ENCODE data around the gene SOX10.

Gene SOX10

DNA sequence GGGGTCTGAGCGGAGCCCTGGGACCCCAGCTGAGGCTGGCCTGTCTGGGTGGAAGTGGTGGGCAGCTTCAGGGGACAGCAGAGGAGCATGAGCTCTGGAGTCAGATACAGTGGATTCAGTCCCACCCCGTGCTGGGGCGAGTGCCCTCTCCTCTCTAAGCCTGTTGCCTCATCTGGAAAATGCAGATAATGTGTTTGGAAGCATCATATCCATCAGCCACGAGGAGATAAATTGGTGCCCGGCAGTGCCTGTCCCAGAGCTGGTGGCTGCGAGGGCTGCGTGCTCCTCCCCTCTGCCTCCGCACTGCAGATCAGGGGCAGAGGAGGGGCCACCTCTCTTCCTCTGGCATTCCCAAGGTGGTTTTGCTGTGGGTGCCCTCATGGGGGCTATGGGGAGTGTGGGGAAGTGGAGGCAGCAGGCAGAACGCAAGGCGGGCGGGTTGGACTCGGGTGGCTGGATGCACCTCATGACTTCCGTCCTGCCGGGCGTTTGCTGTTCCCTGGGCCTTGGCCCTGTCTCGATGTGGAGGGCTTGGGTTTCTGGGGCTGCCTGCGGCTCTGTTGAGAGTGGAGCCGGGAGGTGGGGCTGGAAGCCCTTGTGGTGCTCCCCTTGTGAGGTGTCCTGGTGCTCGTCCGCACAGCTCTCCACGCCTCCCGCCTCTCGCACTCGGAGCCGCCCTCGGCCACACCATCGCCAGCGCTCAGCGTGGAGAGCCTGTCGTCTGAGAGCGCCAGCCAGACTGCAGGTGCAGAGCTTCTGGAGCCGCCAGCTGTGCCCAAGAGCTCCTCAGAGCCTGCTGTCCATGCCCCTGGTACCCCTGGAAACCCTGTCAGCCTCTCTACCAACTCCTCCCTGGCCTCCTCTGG is 57.4 kb downstream of the SOX10 start:
- no peak overlapping the region for H3K27ac Mint-ChIP-seq
- no peaks in the 10 kb centered on the region for H3K9me3 Mint-ChIP-seq
- H3K36me3 Mint-ChIP-seq (ENCODE audit: low read depth) = peaks cover 13% of the 10 kb centered on the region
- H3K4me1 Mint-ChIP-seq (ENCODE audit: low read depth) = no peaks in the 10 kb centered on the region
- H3K4me3 Mint-ChIP-seq = no peak overlapping the region
- H3K27me3 Mint-ChIP-seq (ENCODE audit: low read depth) = no peaks in the 10 kb centered on the region

- Mint-ChIP-seq H3K9me3 (no peaks in the 10 kb centered on the region), H3K4me3 (no peak overlapping the region), H3K27ac (no peak overlapping the region), H3K4me1 (ENCODE audit: low read depth) (peaks cover 1% of the 10 kb centered on the region), H3K36me3 (ENCODE audit: low read depth) (peaks cover 13% of the 10 kb centered on the region), H3K27me3 (ENCODE audit: low read depth) (no peaks in the 10 kb centered on the region)
Observed at GRCh38 chr22:37926358-37926757, 58.0 kb downstream of the SOX10 start.

DNA sequence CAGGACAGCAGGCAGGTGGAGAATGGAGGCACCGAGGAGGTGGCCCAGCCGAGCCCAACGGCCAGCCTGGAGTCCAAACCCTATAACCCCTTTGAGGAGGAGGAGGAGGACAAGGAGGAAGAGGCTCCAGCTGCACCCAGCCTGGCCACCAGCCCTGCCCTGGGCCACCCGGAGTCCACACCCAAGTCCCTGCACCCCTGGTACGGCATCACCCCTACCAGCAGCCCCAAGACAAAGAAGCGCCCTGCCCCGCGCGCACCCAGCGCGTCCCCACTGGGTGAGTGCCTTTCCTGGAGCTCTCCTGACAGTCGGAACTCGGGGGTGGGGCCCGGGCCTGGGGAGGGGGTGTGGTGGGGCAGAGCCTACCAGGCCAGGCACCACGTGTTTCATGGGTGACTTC is 58.6 kb downstream of the SOX10 start:
- no peaks in the 10 kb centered on the region for H3K27me3 Mint-ChIP-seq (ENCODE audit: low read depth)
- peaks cover 1% of the 10 kb centered on the region for H3K4me1 Mint-ChIP-seq (ENCODE audit: low read depth)
- peaks cover 13% of the 10 kb centered on the region for H3K36me3 Mint-ChIP-seq (ENCODE audit: low read depth)
- H3K27ac Mint-ChIP-seq = no peak overlapping the region
- H3K4me3 Mint-ChIP-seq = no peak overlapping the region
- H3K9me3 Mint-ChIP-seq = no peaks in the 10 kb centered on the region

DNA sequence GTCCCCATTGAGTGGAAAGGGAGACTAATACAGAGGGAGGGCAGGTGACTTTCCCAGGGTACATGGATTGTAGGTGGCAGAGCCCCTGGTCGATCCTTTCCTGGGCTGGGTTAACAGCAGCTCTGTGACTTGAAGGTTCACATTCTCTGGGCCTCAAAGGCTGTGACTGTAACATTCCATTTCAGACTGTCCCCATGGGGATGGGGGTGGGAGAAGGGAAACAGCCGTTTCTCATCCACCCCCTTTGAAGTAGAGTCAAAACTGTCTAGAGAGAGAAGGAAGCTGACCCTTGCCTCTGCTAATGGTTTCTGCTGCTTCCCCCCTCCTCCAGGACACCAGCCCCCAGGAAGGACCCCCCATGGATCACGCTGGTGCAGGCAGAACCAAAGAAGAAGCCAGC is 59.0 kb downstream of the SOX10 start:
- peaks cover 13% of the 10 kb centered on the region for H3K36me3 Mint-ChIP-seq (ENCODE audit: low read depth)
- H3K9me3 Mint-ChIP-seq = no peaks in the 10 kb centered on the region
- H3K27me3 Mint-ChIP-seq (ENCODE audit: low read depth) = no peaks in the 10 kb centered on the region
- H3K4me3 Mint-ChIP-seq = no peak overlapping the region
- H3K27ac Mint-ChIP-seq = no peak overlapping the region
- H3K4me1 Mint-ChIP-seq (ENCODE audit: low read depth) = peaks cover 1% of the 10 kb centered on the region

GRCh38 chr22:37924386-37925065 is 59.8 kb downstream of the SOX10 start:
- Mint-ChIP-seq H3K4me1 (ENCODE audit: low read depth) (peaks cover 6% of the 10 kb centered on the region), H3K36me3 (ENCODE audit: low read depth) (peaks cover 17% of the 10 kb centered on the region), H3K4me3 (no peak overlapping the region), H3K27me3 (ENCODE audit: low read depth) (no peaks in the 10 kb centered on the region), H3K27ac (no peak overlapping the region), H3K9me3 (no peaks in the 10 kb centered on the region)

DNA sequence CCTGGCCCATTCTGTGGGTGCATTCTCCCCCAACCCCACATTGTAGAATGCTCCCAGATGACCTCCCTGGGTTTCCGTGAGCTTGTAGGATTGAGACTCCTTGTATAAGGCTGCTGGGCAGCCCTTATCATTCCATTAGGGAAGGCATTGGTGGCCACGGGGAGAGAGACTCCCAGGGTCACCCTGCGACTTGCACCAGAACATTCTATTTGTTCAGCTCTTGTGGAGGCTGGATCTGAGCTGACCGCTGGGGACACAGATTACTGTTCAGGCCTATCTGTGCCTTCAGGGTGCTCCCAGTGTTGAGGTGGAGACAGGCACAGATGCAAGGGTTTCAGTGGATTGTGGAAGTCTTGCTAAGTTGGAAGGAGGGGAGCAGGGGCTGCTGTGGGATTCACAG is 60.4 kb downstream of the SOX10 start:
- H3K36me3 Mint-ChIP-seq (ENCODE audit: low read depth) = peaks cover 13% of the 10 kb centered on the region

More for the DNA sequence above, 60.4 kb downstream of the SOX10 start:
- Mint-ChIP-seq H3K27ac (no peak overlapping the region), H3K9me3 (no peaks in the 10 kb centered on the region), H3K4me1 (ENCODE audit: low read depth) (peaks cover 6% of the 10 kb centered on the region), H3K27me3 (ENCODE audit: low read depth) (no peaks in the 10 kb centered on the region), H3K4me3 (no peak overlapping the region)

All from T-helper 1 cell treated with Interleukin-12 subunit alpha and Interleukin-12 subunit beta and Interleukin-4 antibody, amounts not matched to agents 30 μg/mL and 1 μg/mL, for 36 hours (primary cell).